Hepatocyte (in vitro differentiated cells): ENCODE measurements around the gene OPN3. TPM values are rescaled to one million over a fixed set of nuclear protein-coding genes. Genes with fewer than 3 reads are reported as not detected.

Source experiments
- DNase-seq: peaks from one replicate; pipeline ENCODE4 v3.0.0-alpha.2; 2016; ENCODE audit warnings: low spot score
- H2AFZ ChIP-seq: fragments of 200-600 bp; sonication (generic); 2 replicates; pipeline ENCODE4 v1.6.0; 2016; ENCODE audit warnings: antibody characterized with exemption, mild to moderate bottlenecking
- H3K27ac ChIP-seq: fragments of 200-600 bp; sonication (generic); 2 replicates; pipeline ENCODE4 v1.5.1; 2016; ENCODE audit warnings: mild to moderate bottlenecking
- H3K27me3 ChIP-seq: fragments of 200-600 bp; sonication (generic); 2 replicates; pipeline ENCODE4 v1.6.1; 2016
- H3K36me3 ChIP-seq: fragments of 200-600 bp; sonication (generic); replicated peaks from 2 replicates; pipeline ENCODE4 v1.5.1; 2016; ENCODE audit warnings: low read depth; ENCODE audit not compliant: insufficient read depth
- H3K4me1 ChIP-seq: fragments of 200-600 bp; sonication (generic); 2 replicates; pipeline ENCODE4 v1.5.1; 2016; ENCODE audit warnings: mild to moderate bottlenecking, moderate library complexity; ENCODE audit not compliant: insufficient read depth
- H3K4me2 ChIP-seq: fragments of 200-600 bp; sonication (generic); 2 replicates; pipeline ENCODE4 v1.6.0; 2016
- H3K4me3 ChIP-seq: fragments of 200-600 bp; sonication (generic); 2 replicates; pipeline ENCODE4 v1.5.1; 2016; ENCODE audit warnings: mild to moderate bottlenecking
- H3K79me2 ChIP-seq: fragments of 200-600 bp; sonication (generic); 2 replicates; pipeline ENCODE4 v1.6.0; 2017; ENCODE audit warnings: mild to moderate bottlenecking
- H3K9me2 ChIP-seq: fragments of 200-600 bp; sonication (generic); replicated peaks from 2 replicates; pipeline ENCODE4 v1.6.0; 2017; ENCODE audit warnings: mild to moderate bottlenecking; ENCODE audit not compliant: insufficient read depth
- H3K9me3 ChIP-seq: fragments of 200-600 bp; sonication (generic); 2 replicates; pipeline ENCODE4 v1.5.1; 2016; ENCODE audit warnings: low read depth, mild to moderate bottlenecking
- H4K20me1 ChIP-seq: fragments of 200-600 bp; sonication (generic); 2 replicates; pipeline ENCODE4 v1.6.0; 2016; ENCODE audit warnings: mild to moderate bottlenecking; ENCODE audit not compliant: insufficient read depth, poor library complexity, severe bottlenecking
- EZH2 ChIP-seq: fragments of 200-600 bp; sonication (generic); IDR thresholded peaks from 2 replicates; pipeline ENCODE4 v1.6.1; 2016; ENCODE audit warnings: antibody characterized with exemption, mild to moderate bottlenecking, borderline replicate concordance
- EZH2phosphoT487 ChIP-seq: fragments of 200-600 bp; sonication (generic); IDR thresholded peaks from one replicate; pipeline ENCODE4 v1.6.1; 2018; ENCODE audit warnings: antibody characterized with exemption, mild to moderate bottlenecking, low read depth, moderate library complexity; ENCODE audit not compliant: unreplicated experiment, severe bottlenecking
- WGBS: methylation state at CpG from one replicate; pipeline ENCODE4 v1.1.6; 2016; ENCODE audit warnings: low lambda C conversion rate; ENCODE audit errors: missing lambda C conversion rate; 5-methylcytosine and 5-hydroxymethylcytosine counted together
- polyA plus RNA-seq: library from polyadenylated mRNA; unstranded; fragments of >200 nt; fragmentation: Nextera tagmentation; extraction: Ambion mirVana; gene quantifications from 2 replicates; pipeline ENCODE4 v1.2.1, GENCODE V29; 2016
- total RNA-seq: library from RNA; depleted of rRNA; stranded (reverse); fragments of >200 nt; gene quantifications from 2 replicates; pipeline ENCODE4 v1.2.3, GENCODE V29; 2014
- TF ChIP-seq, protein P1 (sequence below): fragments of 200-600 bp; sonication (generic); IDR thresholded peaks from 2 replicates; pipeline ENCODE4 v1.5.1; 2016; ENCODE audit warnings: antibody characterized with exemption, mild to moderate bottlenecking; ENCODE audit not compliant: poor library complexity

OPN3 gene
- total and polyA plus RNA-seq, 2 experiments from 2014 or later: 40.0 to 75.8 TPM

DNA sequence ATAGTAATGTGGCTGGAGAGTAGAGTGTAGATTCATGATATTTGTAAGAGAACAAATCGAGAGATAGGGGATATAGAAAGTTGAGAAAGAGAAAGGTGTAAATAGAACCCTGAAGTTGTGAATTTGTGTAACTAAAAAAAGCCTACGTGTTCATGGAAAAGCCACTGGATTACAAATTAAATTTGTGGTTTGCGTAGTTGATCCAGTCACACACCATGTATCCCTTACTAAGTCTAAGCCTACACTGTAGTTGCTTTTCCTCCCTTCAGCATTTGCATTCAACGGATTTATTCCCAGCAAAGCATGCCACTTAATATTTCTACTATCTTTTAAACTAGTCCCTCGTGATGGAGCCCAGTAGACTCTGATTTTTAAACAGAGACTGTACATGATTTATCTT, 83.1 kb downstream of the OPN3 start:
- H2AFZ ChIP-seq: no peak overlapping the region

DNA sequence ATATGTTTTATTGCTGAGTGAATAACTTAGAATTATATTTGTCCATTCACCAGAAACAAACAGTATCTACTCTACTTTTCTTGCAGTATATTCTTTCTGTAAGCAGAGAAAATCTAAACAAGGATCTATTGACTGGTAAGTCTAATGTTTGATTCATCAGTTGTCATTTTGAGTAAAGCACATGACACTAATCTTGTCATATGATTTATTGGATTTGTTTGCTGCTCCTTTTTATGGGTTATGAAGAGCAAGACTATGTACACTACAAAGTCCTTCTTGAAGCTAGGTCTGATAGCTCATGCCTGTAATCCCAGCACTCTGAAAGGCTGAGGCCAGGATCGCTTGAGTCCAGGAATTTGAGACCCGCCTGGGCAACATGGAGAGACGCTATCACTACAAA, 84.6 kb downstream of the OPN3 start:
- H3K27ac ChIP-seq: no peak overlapping the region
- TF ChIP-seq, protein P1, sequence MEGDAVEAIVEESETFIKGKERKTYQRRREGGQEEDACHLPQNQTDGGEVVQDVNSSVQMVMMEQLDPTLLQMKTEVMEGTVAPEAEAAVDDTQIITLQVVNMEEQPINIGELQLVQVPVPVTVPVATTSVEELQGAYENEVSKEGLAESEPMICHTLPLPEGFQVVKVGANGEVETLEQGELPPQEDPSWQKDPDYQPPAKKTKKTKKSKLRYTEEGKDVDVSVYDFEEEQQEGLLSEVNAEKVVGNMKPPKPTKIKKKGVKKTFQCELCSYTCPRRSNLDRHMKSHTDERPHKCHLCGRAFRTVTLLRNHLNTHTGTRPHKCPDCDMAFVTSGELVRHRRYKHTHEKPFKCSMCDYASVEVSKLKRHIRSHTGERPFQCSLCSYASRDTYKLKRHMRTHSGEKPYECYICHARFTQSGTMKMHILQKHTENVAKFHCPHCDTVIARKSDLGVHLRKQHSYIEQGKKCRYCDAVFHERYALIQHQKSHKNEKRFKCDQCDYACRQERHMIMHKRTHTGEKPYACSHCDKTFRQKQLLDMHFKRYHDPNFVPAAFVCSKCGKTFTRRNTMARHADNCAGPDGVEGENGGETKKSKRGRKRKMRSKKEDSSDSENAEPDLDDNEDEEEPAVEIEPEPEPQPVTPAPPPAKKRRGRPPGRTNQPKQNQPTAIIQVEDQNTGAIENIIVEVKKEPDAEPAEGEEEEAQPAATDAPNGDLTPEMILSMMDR: no peak
- TF ChIP-seq EZH2 (no peak), EZH2phosphoT487 (no peak)

More for the DNA sequence above, 83.1 kb downstream of the OPN3 start:
- Histone ChIP-seq H3K27me3 (no peaks in the 10 kb centered on the region), H4K20me1 (no peaks in the 10 kb centered on the region), H3K4me1 (no peaks in the 10 kb centered on the region), H3K9me2 (no peaks in the 10 kb centered on the region), H3K27ac (no peak overlapping the region), H3K9me3 (no peaks in the 10 kb centered on the region), H3K36me3 (no peaks in the 10 kb centered on the region), H3K4me3 (no peak overlapping the region), H3K4me2 (no peak overlapping the region), H3K79me2 (no peaks in the 10 kb centered on the region)
- 93% methylated on average over 5 of the region's 5 CpGs for WGBS
- no peak for TF ChIP-seq EZH2
- no peak for TF ChIP-seq EZH2phosphoT487
- TF ChIP-seq, protein P1: no peak
- DNase-seq: no peak

DNA sequence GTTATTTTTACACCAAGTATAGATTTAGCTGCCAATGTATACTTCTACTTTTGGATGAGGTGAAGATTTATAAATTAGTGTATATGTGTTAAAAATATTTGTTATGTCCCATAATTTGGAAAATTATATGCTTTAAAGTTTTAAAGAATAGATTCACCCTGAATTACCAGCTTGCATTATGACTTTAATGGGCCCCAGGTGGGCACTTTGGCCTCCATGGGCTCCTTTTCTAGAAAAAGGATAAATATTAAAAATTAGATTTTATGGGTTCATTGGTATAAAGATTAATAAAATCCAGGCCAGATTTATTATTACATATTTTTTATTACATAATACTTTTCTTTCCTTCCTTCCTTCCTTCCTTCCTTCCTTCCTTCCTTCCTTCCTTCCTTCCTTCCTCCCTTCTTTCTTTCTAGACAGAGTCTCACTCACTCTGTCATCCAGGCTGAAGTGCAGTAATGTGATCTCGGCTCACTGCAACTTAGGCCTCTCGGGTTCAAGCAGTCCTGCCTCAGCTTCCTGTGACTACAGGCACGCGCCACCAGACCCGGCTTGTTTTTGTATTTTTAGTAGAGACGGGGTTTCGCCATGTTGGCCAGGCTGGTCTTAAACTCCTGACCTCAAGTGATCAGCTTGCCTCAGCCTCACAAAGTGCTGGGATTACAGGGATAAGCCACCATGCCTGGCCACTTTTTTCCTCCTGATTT, 86.1 kb downstream of the OPN3 start:
- TF ChIP-seq EZH2: no peak
- TF ChIP-seq EZH2phosphoT487: no peak
- TF ChIP-seq, protein P1: no peak
- Histone ChIP-seq H3K36me3 (no peaks in the 10 kb centered on the region), H3K4me3 (no peak overlapping the region), H3K4me1 (no peaks in the 10 kb centered on the region), H2AFZ (no peak overlapping the region), H3K9me3 (no peaks in the 10 kb centered on the region), H3K4me2 (no peak overlapping the region), H3K27ac (no peak overlapping the region), H3K79me2 (no peaks in the 10 kb centered on the region), H3K9me2 (no peaks in the 10 kb centered on the region), H4K20me1 (no peaks in the 10 kb centered on the region), H3K27me3 (no peaks in the 10 kb centered on the region)
- no peak for DNase-seq
- 92% methylated on average over 7 of the region's 7 CpGs for WGBS

More for the DNA sequence above, 84.6 kb downstream of the OPN3 start:
- no peaks in the 10 kb centered on the region for H3K9me3 ChIP-seq
- H3K27me3 ChIP-seq: no peaks in the 10 kb centered on the region
- no peak overlapping the region for H3K4me3 ChIP-seq
- H3K9me2 ChIP-seq: no peaks in the 10 kb centered on the region
- H4K20me1 ChIP-seq: no peaks in the 10 kb centered on the region
- no peaks in the 10 kb centered on the region for H3K4me1 ChIP-seq
- H3K4me2 ChIP-seq: no peak overlapping the region
- 85% methylated on average over 3 of the region's 3 CpGs for WGBS
- no peak for DNase-seq
- H3K79me2 ChIP-seq: no peaks in the 10 kb centered on the region
- H2AFZ ChIP-seq: no peak overlapping the region
- H3K36me3 ChIP-seq: no peaks in the 10 kb centered on the region
